SK-MEL-5 (cell line): ENCODE data around the gene ZFP82. TPM values are rescaled to one million over a fixed set of nuclear protein-coding genes. Genes with fewer than 3 reads are reported as not detected.

ENCODE experiments used
- DNase-seq: peaks from one replicate; pipeline ENCODE4 v3.0.0-alpha.2; 2016; ENCODE audit warnings: low read depth, low spot score
- in situ Hi-C: cut with HindIII; loops from 2 replicates; pipeline ENCODE4 v1.10.0; 2016; ENCODE audit warnings: low sequenced_read_pairs, high pct_unique_total_duplicates, low pct_unique_long_range_greater_than_20kb
- polyA plus RNA-seq, 2 experiments: library from polyadenylated mRNA; depleted of rRNA; stranded (reverse); fragments of >200 nt; gene quantifications; 2 replicates each; pipeline ENCODE4 v1.2.3, GENCODE V29; 2015
- total RNA-seq: library from RNA; depleted of rRNA; stranded (reverse); fragments of >200 nt; shearing (Covaris generic); gene quantifications from 2 replicates; pipeline ENCODE4 v1.2.3, GENCODE V29; 2014; rRNA removed

ZFP82 gene
- 3.6 and 3.9 TPM in 2 replicates for total RNA-seq
- 1.8 and 2.0 TPM in 2 replicates for polyA plus RNA-seq (2015; cell fraction: cytosol; rRNA removed)
- 1.7 and 3.4 TPM in 2 replicates for polyA plus RNA-seq (2015; cell fraction: nucleus; rRNA removed)

GRCh38 chr19:36418287-36419001 lies at the start of gene ZFP82:
Gene ZFP82, minus strand, starts transcription at chr19:36418644. Its CDS starts 8,855 bp downstream, at chr19:36409789.
- in situ Hi-C loops = no loop called here
- DNase-seq = peak; percentile 72

GRCh38 chr19:36460046-36460445 lies 41.6 kb upstream of the ZFP82 start:
- in situ Hi-C loops = no loop called here
- DNase-seq = no peak

- no peak for DNase-seq
- in situ Hi-C loops = no loop called here
These were observed 38.4 kb upstream of the ZFP82 start for GRCh38 chr19:36456831-36457230.

- no peak for DNase-seq
These were observed 30.7 kb upstream of the ZFP82 start for GRCh38 chr19:36449059-36449670.

GRCh38 chr19:36441339-36441738 lies 22.9 kb upstream of the ZFP82 start:
- in situ Hi-C loops = no loop called here
- DNase-seq = no peak

More at GRCh38 chr19:36449059-36449670, 30.7 kb upstream of the ZFP82 start:
- in situ Hi-C loops = no loop called here

GRCh38 chr19:36436531-36436930 lies 18.1 kb upstream of the ZFP82 start:
- in situ Hi-C loops = no loop called here
- DNase-seq = peak; percentile 57

- in situ Hi-C loops = no loop called here
These were observed 5.5 kb upstream of the ZFP82 start for GRCh38 chr19:36423925-36424324.

GRCh38 chr19:36421749-36422481 lies 3.5 kb upstream of the ZFP82 start:
- in situ Hi-C loops = no loop called here
- DNase-seq = no peak

More at GRCh38 chr19:36423925-36424324, 5.5 kb upstream of the ZFP82 start:
- DNase-seq = no peak

- in situ Hi-C loops = no loop called here
- no peak for DNase-seq
These were observed 2.7 kb upstream of the ZFP82 start for GRCh38 chr19:36420961-36421748.

GRCh38 chr19:36417752-36418286 lies 625 bp downstream of the ZFP82 start:
- no peak for DNase-seq
- in situ Hi-C loops = no loop called here

- DNase-seq = no peak
- in situ Hi-C loops = no loop called here
These were observed 8.6 kb downstream of the ZFP82 start for GRCh38 chr19:36409841-36410240.

- no peak for DNase-seq
- in situ Hi-C loops = no loop called here
These were observed 10.3 kb downstream of the ZFP82 start for GRCh38 chr19:36408101-36408500.

GRCh38 chr19:36404498-36404897 lies 13.9 kb downstream of the ZFP82 start:
- no peak for DNase-seq
- in situ Hi-C loops = no loop called here

- DNase-seq = no peak
- in situ Hi-C loops = no loop called here
These were observed 17.0 kb downstream of the ZFP82 start for GRCh38 chr19:36401475-36401874.

- in situ Hi-C loops = no loop called here
- DNase-seq = no peak
These were observed 19.9 kb downstream of the ZFP82 start for GRCh38 chr19:36398571-36398970.

- no peak for DNase-seq
- in situ Hi-C loops = no loop called here
These were observed 25.3 kb downstream of the ZFP82 start for GRCh38 chr19:36392916-36393673.

- DNase-seq = no peak
- in situ Hi-C loops = no loop called here
These were observed 39.0 kb downstream of the ZFP82 start for GRCh38 chr19:36379510-36379819.
